ENCODE results near the gene TNRC6C. TPM values are rescaled to one million over a fixed set of nuclear protein-coding genes. Genes with fewer than 3 reads are reported as not detected.

Gene TNRC6C
- total RNA-seq, 4 donors from 2014 or later, result 4.8 to 14.5 (median 11.6) TPM

GRCh38 chr17:77924757-77925336, 33.7 kb upstream of the TNRC6C start:
- H3K36me3 ChIP-seq, result no peaks in the 10 kb centered on the region
- no peak overlapping the region for H3K27ac ChIP-seq
- WGBS, result 73% methylated on average over 3 of the region's 14 CpGs
- H3K9me3 ChIP-seq, result no peaks in the 10 kb centered on the region
- H3K27me3 ChIP-seq, result peaks cover 28% of the 10 kb centered on the region
- no peak for TF ChIP-seq CTCF (IDR thresholded peaks at IDR 0.05)
- no peak for TF ChIP-seq EP300 (IDR thresholded peaks at IDR 0.05)
- TF ChIP-seq POLR2A (IDR thresholded peaks at IDR 0.05), result no peak
- no peak for TF ChIP-seq POLR2AphosphoS5 (IDR thresholded peaks at IDR 0.05)
- no peak overlapping the region for H3K4me3 ChIP-seq
- H3K4me1 ChIP-seq, result peaks cover 4% of the 10 kb centered on the region
- no peak for DNase-seq (ENCODE audit: low spot score in 2 of 2)

GRCh38 chr17:77925831-77926543, 32.5 kb upstream of the TNRC6C start:
- Histone ChIP-seq H3K27me3 (peaks cover 31% of the 10 kb centered on the region), H3K27ac (no peak overlapping the region), H3K9me3 (no peaks in the 10 kb centered on the region), H3K4me3 (no peak overlapping the region), H3K36me3 (no peaks in the 10 kb centered on the region), H3K4me1 (peaks cover 4% of the 10 kb centered on the region)
- no peak for DNase-seq (ENCODE audit: low spot score in 2 of 2)
- TF ChIP-seq CTCF (IDR thresholded peaks at IDR 0.05) (no peak), POLR2AphosphoS5 (IDR thresholded peaks at IDR 0.05) (no peak), POLR2A (IDR thresholded peaks at IDR 0.05) (no peak), EP300 (IDR thresholded peaks at IDR 0.05) (no peak)
- 88% methylated on average over 11 of the region's 11 CpGs for WGBS

DNA sequence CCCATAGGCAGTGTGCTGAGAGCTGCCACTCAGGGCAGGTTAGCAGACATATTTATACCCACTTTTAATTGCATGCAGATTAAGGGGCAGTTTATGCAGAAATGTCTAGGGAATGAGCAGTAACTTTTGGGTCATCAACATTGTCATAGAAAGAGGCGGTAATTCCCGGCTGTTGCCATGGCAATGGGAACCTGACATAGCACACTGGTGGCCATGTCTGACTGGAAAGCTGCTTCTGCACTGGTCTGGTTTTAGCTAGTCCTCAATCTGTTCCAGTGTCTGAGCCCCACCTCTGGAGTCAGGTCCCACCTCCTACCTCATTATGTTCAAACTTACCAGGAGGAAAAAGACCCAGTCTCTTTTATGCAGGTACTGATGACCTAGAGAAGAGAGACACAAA, 31.5 kb upstream of the TNRC6C start:
- Histone ChIP-seq H3K27ac (no peak overlapping the region), H3K4me3 (no peak overlapping the region), H3K4me1 (peaks cover 8% of the 10 kb centered on the region), H3K27me3 (peaks cover 40% of the 10 kb centered on the region), H3K9me3 (no peaks in the 10 kb centered on the region), H3K36me3 (no peaks in the 10 kb centered on the region)
- no peak for DNase-seq (ENCODE audit: low spot score in 2 of 2)
- TF ChIP-seq CTCF (IDR thresholded peaks at IDR 0.05) (no peak), EP300 (IDR thresholded peaks at IDR 0.05) (no peak), POLR2AphosphoS5 (IDR thresholded peaks at IDR 0.05) (no peak), POLR2A (IDR thresholded peaks at IDR 0.05) (no peak)
- WGBS, result 88% methylated on average over 2 of the region's 2 CpGs

GRCh38 chr17:77927777-77928518, 30.6 kb upstream of the TNRC6C start:
- 78% methylated on average over 16 of the region's 16 CpGs for WGBS

More at GRCh38 chr17:77927777-77928518, 30.6 kb upstream of the TNRC6C start:
- DNase-seq (ENCODE audit: low spot score in 2 of 2), result no peak
- TF ChIP-seq CTCF (IDR thresholded peaks at IDR 0.05) (no peak), POLR2A (IDR thresholded peaks at IDR 0.05) (no peak)
- H3K27ac ChIP-seq, result no peak overlapping the region
- H3K36me3 ChIP-seq, result no peaks in the 10 kb centered on the region
- H3K4me1 ChIP-seq, result peaks cover 8% of the 10 kb centered on the region
- H3K4me3 ChIP-seq, result no peak overlapping the region
- H3K27me3 ChIP-seq, result peaks cover 39% of the 10 kb centered on the region
- no peaks in the 10 kb centered on the region for H3K9me3 ChIP-seq

Data from suprapubic skin (tissue), 4 donors.